Fibroblast of lung (primary cell): ENCODE measurements around the gene FKBP9.
"Not testable (repeated sequence)": the region's sequence is repeated elsewhere in the genome, so short reads cannot be mapped to it uniquely, and the experiment has no call there.

ENCODE experiments used
- CTCF ChIP-seq, 2 donors: IDR thresholded peaks in 1 of 2; conservative IDR thresholded peaks in 1 of 2; 1 replicate in 1 of 2; 2 replicates in 1 of 2; pipeline ENCODE4 v1.5.1; 2011 to 2012; ENCODE audit warnings: low read length in 2 of 2, control low read depth in 1 of 2, inconsistent platforms in 1 of 2, low read depth in 1 of 2, mild to moderate bottlenecking in 1 of 2
- EZH2 ChIP-seq: IDR thresholded peaks from 2 replicates; pipeline ENCODE4 v1.5.1; 2012; ENCODE audit warnings: low read length, control low read depth, mild to moderate bottlenecking; ENCODE audit errors: missing control alignments

DNA sequence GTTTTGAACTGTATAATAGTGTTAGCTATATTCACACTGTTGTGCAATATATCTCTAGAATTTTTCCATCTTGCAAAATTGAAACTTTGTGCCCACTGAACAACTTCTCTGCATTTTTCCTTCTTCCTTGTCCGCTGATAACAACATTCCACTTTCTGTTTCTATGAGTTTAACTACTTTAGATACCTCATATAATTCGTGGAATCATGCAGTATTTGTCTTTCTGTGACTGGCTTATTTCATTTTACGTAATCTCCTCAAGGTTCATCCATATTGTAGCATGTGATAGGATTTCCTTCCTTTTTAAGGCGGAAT lies 10.0 kb downstream of the FKBP9 start:
- not testable (repeated sequence) for TF ChIP-seq CTCF (conservative IDR thresholded peaks at IDR 0.05 in 1 of 2, IDR thresholded peaks at IDR 0.05 in 1 of 2; ENCODE audit: low read depth in 1 of 2, low read length in 2 of 2); EZH2
